Sigmoid colon (tissue), 7 donors: Measurements from ENCODE around the gene URB1. TPM values are rescaled to one million over a fixed set of nuclear protein-coding genes. Genes with fewer than 3 reads are reported as not detected.
A peak's percentile ranks its signal among the peaks of the same experiment; 100 is the strongest.

ENCODE experiments used
- DNase-seq: peaks from one replicate; pipeline ENCODE4 v3.0.0-alpha.2; 2019
- H3K27ac ChIP-seq, 4 donors: fragments of 200-600 bp; sonication (generic); one replicate each; pipeline ENCODE4 v1.5.1; 2016 to 2019; ENCODE audit warnings: mild to moderate bottlenecking in 1 of 4
- H3K27me3 ChIP-seq, 3 donors: fragments of 200-600 bp; sonication (generic); one replicate each; pipeline ENCODE4 v1.5.1; 2019; ENCODE audit warnings: mild to moderate bottlenecking in 1 of 3
- H3K36me3 ChIP-seq, 4 donors: fragments of 200-600 bp; sonication (generic); one replicate each; pipeline ENCODE4 v1.5.1; 2016 to 2019
- H3K4me1 ChIP-seq, 4 donors: fragments of 200-600 bp; sonication (generic); one replicate each; pipeline ENCODE4 v1.5.1; 2017 to 2019
- H3K4me3 ChIP-seq, 4 donors: fragments of 200-600 bp; sonication (generic); one replicate each; pipeline ENCODE4 v1.5.1; 2017 to 2019; ENCODE audit warnings: mild to moderate bottlenecking in 2 of 4, moderate library complexity in 1 of 4
- H3K9me3 ChIP-seq, 4 donors: fragments of 200-600 bp in 3 of 4; sonication (generic) in 3 of 4; one replicate each; pipeline versions ENCODE4 v1.5.1 to v1.6.1; 2013 to 2019
- CTCF ChIP-seq, 4 experiments: fragments of 450-650 bp in 3 of 4; fragments of 200-600 bp in 1 of 4; IDR thresholded peaks; one replicate each; pipeline ENCODE4 v1.5.1; 2016 to 2019; ENCODE audit warnings: antibody characterized with exemption in 4 of 4, mild to moderate bottlenecking in 3 of 4, moderate library complexity in 2 of 4
- EP300 ChIP-seq, 4 donors: sonication (generic); formaldehyde crosslinking; IDR thresholded peaks; one replicate each; pipeline ENCODE4 v1.6.1; 2017; ENCODE audit warnings: antibody characterized with exemption in 4 of 4
- POLR2A ChIP-seq, 2 donors: fragments of 450-650 bp; IDR thresholded peaks; one replicate each; pipeline ENCODE4 v1.6.1; 2016; ENCODE audit warnings: antibody characterized with exemption in 2 of 2, mild to moderate bottlenecking in 2 of 2, moderate library complexity in 2 of 2
- POLR2AphosphoS5 ChIP-seq, 4 donors: sonication (generic); formaldehyde crosslinking; IDR thresholded peaks; one replicate each; pipeline ENCODE4 v1.6.1; 2017; ENCODE audit warnings: antibody characterized with exemption in 4 of 4
- WGBS, 2 donors: extraction: QIAGEN DNeasy Blood & Tissue Kit; methylation state at CpG; one replicate each; pipeline ENCODE4 v1.1.7; 2013; 5-methylcytosine and 5-hydroxymethylcytosine counted together
- intact Hi-C: fragments of 100-400 bp; cut with DNase I; formaldehyde crosslinking; loops from one replicate; pipeline ENCODE4 v1.15.1; 2023
- polyA plus RNA-seq, 3 donors: library from polyadenylated mRNA; stranded (reverse); fragments of 200-250 nt; gene quantifications; one replicate each; pipeline ENCODE4 v1.2.3, GENCODE V29; 2013
- total RNA-seq, 4 donors: library from RNA; depleted of rRNA; stranded (reverse); fragments of >200 nt; gene quantifications; one replicate each; pipeline ENCODE4 v1.1.0, GENCODE V29; 2016
- donor health status: healthy with polysubstance abuse.
- donor health status: Bipolar disorder and iron deficiency.
- donor health status: healthy.

URB1 gene
- total and polyA plus RNA-seq, 7 donors: 0.60 to 16.7 (median 7.5) TPM

- intact Hi-C loops: no loop called here
- no peak for TF ChIP-seq EP300 (IDR thresholded peaks at IDR 0.05)
- no peak for TF ChIP-seq CTCF (IDR thresholded peaks at IDR 0.05)
- no peak for TF ChIP-seq POLR2AphosphoS5 (IDR thresholded peaks at IDR 0.05)
- TF ChIP-seq POLR2A (IDR thresholded peaks at IDR 0.05): no peak
- no peak for DNase-seq
- Histone ChIP-seq H3K36me3 (no peaks in the 10 kb centered on the region), H3K4me3 (no peak overlapping the region), H3K9me3 (no peaks in the 10 kb centered on the region), H3K4me1 (no peaks in the 10 kb centered on the region), H3K27me3 (no peaks in the 10 kb centered on the region), H3K27ac (no peak overlapping the region)
- 95 to 96% methylated on average over 7 of the region's 7 CpGs for WGBS, 2 donors
These were observed 87.8 kb downstream of the URB1 start for GRCh38 chr21:32304998-32305397.

GRCh38 chr21:32303385-32303784 lies 89.4 kb downstream of the URB1 start:
- H3K9me3 ChIP-seq: no peaks in the 10 kb centered on the region
- no peaks in the 10 kb centered on the region for H3K27me3 ChIP-seq
- H3K4me1 ChIP-seq: no peaks in the 10 kb centered on the region
- 96 to 100% methylated on average over 1 of the region's 1 CpG for WGBS, 2 donors
- intact Hi-C loops: no loop called here
- no peaks in the 10 kb centered on the region for H3K36me3 ChIP-seq
- no peak overlapping the region for H3K27ac ChIP-seq
- DNase-seq: no peak
- TF ChIP-seq EP300 (IDR thresholded peaks at IDR 0.05): no peak
- H3K4me3 ChIP-seq: no peak overlapping the region

GRCh38 chr21:32302560-32302959 lies 90.3 kb downstream of the URB1 start:
- H3K36me3 ChIP-seq: no peaks in the 10 kb centered on the region
- DNase-seq: no peak
- intact Hi-C loops: no loop called here
- H3K27me3 ChIP-seq: no peaks in the 10 kb centered on the region
- H3K4me1 ChIP-seq: no peaks in the 10 kb centered on the region
- no peak overlapping the region for H3K27ac ChIP-seq
- TF ChIP-seq POLR2AphosphoS5 (IDR thresholded peaks at IDR 0.05) (no peak), EP300 (IDR thresholded peaks at IDR 0.05) (no peak), CTCF (IDR thresholded peaks at IDR 0.05) (no peak), POLR2A (IDR thresholded peaks at IDR 0.05) (no peak)
- no peaks in the 10 kb centered on the region for H3K9me3 ChIP-seq
- 92 to 97% methylated on average over 6 of the region's 6 CpGs for WGBS, 2 donors
- H3K4me3 ChIP-seq: no peak overlapping the region

- TF ChIP-seq POLR2AphosphoS5 (IDR thresholded peaks at IDR 0.05) (no peak), CTCF (IDR thresholded peaks at IDR 0.05) (no peak), EP300 (IDR thresholded peaks at IDR 0.05) (no peak)
- Histone ChIP-seq H3K4me1 (no peaks in the 10 kb centered on the region), H3K4me3 (no peak overlapping the region), H3K9me3 (no peaks in the 10 kb centered on the region), H3K36me3 (no peaks in the 10 kb centered on the region), H3K27ac (no peak overlapping the region), H3K27me3 (no peaks in the 10 kb centered on the region)
- DNase-seq: no peak
- 86 to 91% methylated on average over 2 of the region's 2 CpGs for WGBS, 2 donors
- intact Hi-C loops: no loop called here
These were observed 91.2 kb downstream of the URB1 start for GRCh38 chr21:32301596-32301995.

GRCh38 chr21:32300117-32300681 lies 92.6 kb downstream of the URB1 start:
- no peaks in the 10 kb centered on the region for H3K36me3 ChIP-seq
- H3K4me1 ChIP-seq: no peaks in the 10 kb centered on the region
- H3K27me3 ChIP-seq: no peaks in the 10 kb centered on the region
- no peak overlapping the region for H3K27ac ChIP-seq
- no peaks in the 10 kb centered on the region for H3K9me3 ChIP-seq
- no peak overlapping the region for H3K4me3 ChIP-seq
- DNase-seq: no peak
- WGBS, 2 donors: 92 to 95% methylated on average over 41 of the region's 41 CpGs
- peak in 2 of 4 donors; percentile 36 to 38 for TF ChIP-seq POLR2AphosphoS5 (IDR thresholded peaks at IDR 0.05)
- TF ChIP-seq POLR2A (IDR thresholded peaks at IDR 0.05): no peak
- intact Hi-C loops: no loop called here

GRCh38 chr21:32299695-32300094 lies 93.1 kb downstream of the URB1 start:
- intact Hi-C loops: no loop called here
- WGBS, 2 donors: 91 to 94% methylated on average over 6 of the region's 6 CpGs

More at GRCh38 chr21:32299695-32300094, 93.1 kb downstream of the URB1 start:
- TF ChIP-seq POLR2A (IDR thresholded peaks at IDR 0.05): no peak
- no peak for TF ChIP-seq EP300 (IDR thresholded peaks at IDR 0.05)
- TF ChIP-seq CTCF (IDR thresholded peaks at IDR 0.05): no peak
- no peak for TF ChIP-seq POLR2AphosphoS5 (IDR thresholded peaks at IDR 0.05)
- H3K27me3 ChIP-seq: no peaks in the 10 kb centered on the region
- H3K9me3 ChIP-seq: no peaks in the 10 kb centered on the region
- DNase-seq: no peak
- H3K4me1 ChIP-seq: no peaks in the 10 kb centered on the region
- no peak overlapping the region for H3K4me3 ChIP-seq
- no peaks in the 10 kb centered on the region for H3K36me3 ChIP-seq
- no peak overlapping the region for H3K27ac ChIP-seq
